Measurements from ENCODE around the gene GFRA1.

Gene GFRA1

DNA sequence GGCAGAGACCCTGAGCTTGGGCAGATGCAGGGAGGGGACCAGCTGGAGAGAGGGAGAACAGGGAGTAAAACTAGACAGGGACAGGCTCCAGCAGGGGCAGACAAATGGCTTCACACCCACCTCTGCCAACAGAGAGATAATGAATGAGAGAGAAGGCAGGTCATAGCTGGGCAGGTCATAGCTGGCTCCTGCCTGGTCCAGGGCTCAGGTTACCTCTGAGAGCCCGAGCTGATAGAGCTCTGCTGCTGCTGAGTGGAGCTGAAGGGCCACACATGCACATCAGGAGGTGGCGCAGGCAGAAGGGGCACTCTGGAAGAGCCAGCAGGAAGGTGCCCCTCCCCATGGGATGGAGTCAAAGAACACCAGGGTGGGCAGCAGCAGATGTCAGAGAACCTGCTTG lies 154.2 kb downstream of the GFRA1 start:
- Histone ChIP-seq H4K20me1 (ENCODE audit: insufficient read depth, low read length) (no peaks in the 10 kb centered on the region), H3K9me3 (ENCODE audit: low read length) (no peaks in the 10 kb centered on the region), H3K9me2 (ENCODE audit: low read depth, low read length) (no peaks in the 10 kb centered on the region), H3K4me1 (ENCODE audit: insufficient read depth, low read length, severe bottlenecking) (no peaks in the 10 kb centered on the region), H3K4me2 (ENCODE audit: low read length) (no peak overlapping the region), H3K79me2 (ENCODE audit: insufficient read depth, low read length) (no peaks in the 10 kb centered on the region), H2AFZ (ENCODE audit: low read length) (no peak overlapping the region), H3K27me3 (ENCODE audit: insufficient read depth, low read length) (no peaks in the 10 kb centered on the region), H3K4me3 (ENCODE audit: low read depth, low read length, poor library complexity, severe bottlenecking) (no peak overlapping the region), H3K36me3 (ENCODE audit: insufficient read depth, low read length) (no peaks in the 10 kb centered on the region), H3F3A (ENCODE audit: insufficient read depth, low read length) (no peaks in the 10 kb centered on the region), H3K9ac (ENCODE audit: low read length) (no peak overlapping the region), H3K27ac (ENCODE audit: low read depth, low read length, poor library complexity, severe bottlenecking) (no peak overlapping the region)
- TF ChIP-seq EZH2 (IDR thresholded peaks at IDR 0.05; ENCODE audit: borderline replicate concordance, low read length), result no peak
- TF ChIP-seq, protein P1, sequence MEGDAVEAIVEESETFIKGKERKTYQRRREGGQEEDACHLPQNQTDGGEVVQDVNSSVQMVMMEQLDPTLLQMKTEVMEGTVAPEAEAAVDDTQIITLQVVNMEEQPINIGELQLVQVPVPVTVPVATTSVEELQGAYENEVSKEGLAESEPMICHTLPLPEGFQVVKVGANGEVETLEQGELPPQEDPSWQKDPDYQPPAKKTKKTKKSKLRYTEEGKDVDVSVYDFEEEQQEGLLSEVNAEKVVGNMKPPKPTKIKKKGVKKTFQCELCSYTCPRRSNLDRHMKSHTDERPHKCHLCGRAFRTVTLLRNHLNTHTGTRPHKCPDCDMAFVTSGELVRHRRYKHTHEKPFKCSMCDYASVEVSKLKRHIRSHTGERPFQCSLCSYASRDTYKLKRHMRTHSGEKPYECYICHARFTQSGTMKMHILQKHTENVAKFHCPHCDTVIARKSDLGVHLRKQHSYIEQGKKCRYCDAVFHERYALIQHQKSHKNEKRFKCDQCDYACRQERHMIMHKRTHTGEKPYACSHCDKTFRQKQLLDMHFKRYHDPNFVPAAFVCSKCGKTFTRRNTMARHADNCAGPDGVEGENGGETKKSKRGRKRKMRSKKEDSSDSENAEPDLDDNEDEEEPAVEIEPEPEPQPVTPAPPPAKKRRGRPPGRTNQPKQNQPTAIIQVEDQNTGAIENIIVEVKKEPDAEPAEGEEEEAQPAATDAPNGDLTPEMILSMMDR (IDR thresholded peaks at IDR 0.05; ENCODE audit: low read length), result no peak

DNA sequence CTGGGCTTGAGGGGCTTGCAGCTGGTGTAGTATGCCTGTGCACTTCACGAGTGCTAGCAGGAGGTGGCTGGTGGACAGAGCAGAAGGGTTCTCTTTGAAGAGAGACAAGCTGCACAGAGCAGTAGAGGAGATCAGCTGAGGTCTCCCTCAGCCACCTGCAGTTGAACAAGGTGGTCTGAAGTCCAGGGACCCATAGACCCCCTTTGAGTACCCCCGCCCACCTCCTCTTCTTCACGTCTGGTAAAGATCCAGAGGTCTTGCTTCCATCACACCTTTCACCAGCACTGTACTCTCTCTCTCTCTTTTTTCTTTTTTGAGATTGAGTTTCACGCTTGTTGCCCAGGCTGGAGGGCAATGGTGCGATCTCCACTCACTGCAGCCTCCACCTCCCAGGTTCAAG lies 157.2 kb downstream of the GFRA1 start:
- H3K27ac ChIP-seq (ENCODE audit: low read depth, low read length, poor library complexity, severe bottlenecking), result no peak overlapping the region
- H3K4me1 ChIP-seq (ENCODE audit: insufficient read depth, low read length, severe bottlenecking), result no peaks in the 10 kb centered on the region
- no peak overlapping the region for H3K4me3 ChIP-seq (ENCODE audit: low read depth, low read length, poor library complexity, severe bottlenecking)
- no peaks in the 10 kb centered on the region for H3K9me3 ChIP-seq (ENCODE audit: low read length)
- no peaks in the 10 kb centered on the region for H3K27me3 ChIP-seq (ENCODE audit: insufficient read depth, low read length)
- H3K36me3 ChIP-seq (ENCODE audit: insufficient read depth, low read length), result no peaks in the 10 kb centered on the region
- no peaks in the 10 kb centered on the region for H4K20me1 ChIP-seq (ENCODE audit: insufficient read depth, low read length)
- no peaks in the 10 kb centered on the region for H3K9me2 ChIP-seq (ENCODE audit: low read depth, low read length)
- no peaks in the 10 kb centered on the region for H3K79me2 ChIP-seq (ENCODE audit: insufficient read depth, low read length)
- no peak overlapping the region for H3K9ac ChIP-seq (ENCODE audit: low read length)
- TF ChIP-seq, protein P1 (IDR thresholded peaks at IDR 0.05; ENCODE audit: low read length), result no peak
- no peak for TF ChIP-seq EZH2 (IDR thresholded peaks at IDR 0.05; ENCODE audit: borderline replicate concordance, low read length)
- H3K4me2 ChIP-seq (ENCODE audit: low read length), result no peak overlapping the region
- H2AFZ ChIP-seq (ENCODE audit: low read length), result no peak overlapping the region
- no peaks in the 10 kb centered on the region for H3F3A ChIP-seq (ENCODE audit: insufficient read depth, low read length)

DNA sequence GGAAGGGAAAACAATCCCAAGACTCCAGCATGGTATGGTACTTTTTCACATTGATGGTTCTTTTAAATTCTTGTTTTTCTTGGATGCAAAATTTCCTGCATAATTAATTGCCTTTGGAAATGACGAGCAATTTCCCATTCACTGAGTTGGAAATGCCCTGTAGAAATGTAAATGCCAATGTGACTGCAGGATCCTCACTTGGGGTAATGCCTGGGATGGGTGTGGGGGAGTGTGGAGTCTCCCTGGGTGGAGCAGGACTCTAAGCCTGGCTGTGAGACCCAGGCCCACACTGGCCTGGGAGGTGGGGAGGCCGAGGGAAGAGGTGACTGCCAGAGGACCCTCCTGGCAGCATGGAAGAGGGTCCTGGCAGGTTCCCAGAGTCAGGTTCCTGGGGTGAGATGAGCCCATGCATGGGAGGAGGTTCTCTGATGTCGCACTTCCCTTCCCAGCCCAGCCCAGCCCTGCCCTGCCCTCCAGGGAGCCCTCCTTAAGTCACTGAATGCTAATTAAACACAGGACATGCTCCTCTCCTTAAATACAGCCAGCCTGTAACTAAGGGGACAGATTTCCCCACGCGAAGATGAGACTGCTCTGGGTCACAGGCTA lies 157.9 kb downstream of the GFRA1 start:
- Histone ChIP-seq H3K4me2 (ENCODE audit: low read length) (no peak overlapping the region), H3K27ac (ENCODE audit: low read depth, low read length, poor library complexity, severe bottlenecking) (no peak overlapping the region), H3K9me2 (ENCODE audit: low read depth, low read length) (no peaks in the 10 kb centered on the region)

More for the DNA sequence above, 157.9 kb downstream of the GFRA1 start:
- TF ChIP-seq, protein P1 (IDR thresholded peaks at IDR 0.05; ENCODE audit: low read length), result no peak
- TF ChIP-seq EZH2 (IDR thresholded peaks at IDR 0.05; ENCODE audit: borderline replicate concordance, low read length), result no peak
- Histone ChIP-seq H3K9ac (ENCODE audit: low read length) (no peak overlapping the region), H3F3A (ENCODE audit: insufficient read depth, low read length) (no peaks in the 10 kb centered on the region), H2AFZ (ENCODE audit: low read length) (no peak overlapping the region), H3K9me3 (ENCODE audit: low read length) (no peaks in the 10 kb centered on the region), H3K4me3 (ENCODE audit: low read depth, low read length, poor library complexity, severe bottlenecking) (no peak overlapping the region), H3K79me2 (ENCODE audit: insufficient read depth, low read length) (no peaks in the 10 kb centered on the region), H3K4me1 (ENCODE audit: insufficient read depth, low read length, severe bottlenecking) (no peaks in the 10 kb centered on the region), H3K36me3 (ENCODE audit: insufficient read depth, low read length) (no peaks in the 10 kb centered on the region), H4K20me1 (ENCODE audit: insufficient read depth, low read length) (no peaks in the 10 kb centered on the region), H3K27me3 (ENCODE audit: insufficient read depth, low read length) (no peaks in the 10 kb centered on the region)

All from OCI-LY1 (cell line).